Keratinocyte (primary cell): ENCODE results near the gene NME9.

Experiments used
- EZH2 ChIP-seq: IDR thresholded peaks from one replicate; pipeline ENCODE4 v1.6.1; 2012; ENCODE audit warnings: inconsistent platforms, mild to moderate bottlenecking, low read length, moderate library complexity
- TF ChIP-seq, protein P1 (sequence below), 3 experiments: IDR thresholded peaks in 1 of 3; conservative IDR thresholded peaks in 1 of 3; optimal IDR thresholded peaks in 1 of 3; 2 replicates in 2 of 3; 3 replicates in 1 of 3; pipeline versions ENCODE3 to v1.5.1; 2011; ENCODE audit warnings: low read length in 3 of 3, mild to moderate bottlenecking in 3 of 3, moderate library complexity in 2 of 3, control low read depth in 1 of 3, inconsistent platforms in 1 of 3; ENCODE audit not compliant: insufficient read depth in 2 of 3; ENCODE audit errors: extremely low read depth in 1 of 3

DNA sequence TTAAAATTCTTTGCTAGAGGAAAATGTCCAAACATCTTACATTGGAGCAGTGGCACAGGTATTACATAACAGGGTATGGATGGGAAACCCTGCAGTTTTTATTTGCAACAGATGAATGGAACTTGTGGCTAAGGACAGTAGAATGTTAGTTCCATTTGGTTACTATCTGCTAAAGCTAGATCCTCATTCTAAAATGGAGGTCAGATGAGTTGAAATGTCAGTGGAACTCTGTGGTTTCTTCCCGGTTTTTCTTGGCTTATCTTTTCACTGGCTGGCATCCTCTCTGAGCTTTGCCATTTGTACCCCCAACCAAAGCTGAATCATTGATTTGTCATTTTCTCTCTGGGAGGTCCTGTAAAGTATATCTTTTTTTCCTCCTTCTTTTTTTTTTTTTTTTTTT is 73.6 kb downstream of the NME9 start:
- TF ChIP-seq, protein P1, sequence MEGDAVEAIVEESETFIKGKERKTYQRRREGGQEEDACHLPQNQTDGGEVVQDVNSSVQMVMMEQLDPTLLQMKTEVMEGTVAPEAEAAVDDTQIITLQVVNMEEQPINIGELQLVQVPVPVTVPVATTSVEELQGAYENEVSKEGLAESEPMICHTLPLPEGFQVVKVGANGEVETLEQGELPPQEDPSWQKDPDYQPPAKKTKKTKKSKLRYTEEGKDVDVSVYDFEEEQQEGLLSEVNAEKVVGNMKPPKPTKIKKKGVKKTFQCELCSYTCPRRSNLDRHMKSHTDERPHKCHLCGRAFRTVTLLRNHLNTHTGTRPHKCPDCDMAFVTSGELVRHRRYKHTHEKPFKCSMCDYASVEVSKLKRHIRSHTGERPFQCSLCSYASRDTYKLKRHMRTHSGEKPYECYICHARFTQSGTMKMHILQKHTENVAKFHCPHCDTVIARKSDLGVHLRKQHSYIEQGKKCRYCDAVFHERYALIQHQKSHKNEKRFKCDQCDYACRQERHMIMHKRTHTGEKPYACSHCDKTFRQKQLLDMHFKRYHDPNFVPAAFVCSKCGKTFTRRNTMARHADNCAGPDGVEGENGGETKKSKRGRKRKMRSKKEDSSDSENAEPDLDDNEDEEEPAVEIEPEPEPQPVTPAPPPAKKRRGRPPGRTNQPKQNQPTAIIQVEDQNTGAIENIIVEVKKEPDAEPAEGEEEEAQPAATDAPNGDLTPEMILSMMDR (optimal IDR thresholded peaks at IDR 0.05 in 1 of 3, IDR thresholded peaks at IDR 0.05 in 1 of 3, conservative IDR thresholded peaks at IDR 0.05 in 1 of 3; ENCODE audit: extremely low read depth in 1 of 3, insufficient read depth in 2 of 3, low read length in 3 of 3) = no peak
- TF ChIP-seq EZH2 = no peak
